GM18909 (cell line): ENCODE results near the gene TNS1.
A peak's percentile ranks its signal among the peaks of the same experiment; 100 is the strongest.
"Not testable (repeated sequence)": the region's sequence is repeated elsewhere in the genome, so short reads cannot be mapped to it uniquely, and the experiment has no call there.

Experiments used
- ATAC-seq: cut with Tn5 transposase; IDR thresholded peaks from one replicate; pipeline ENCODE4 v1.9.1; 2021; ENCODE audit warnings: mild to moderate bottlenecking; ENCODE audit not compliant: unreplicated experiment, poor library complexity

Gene TNS1

DNA sequence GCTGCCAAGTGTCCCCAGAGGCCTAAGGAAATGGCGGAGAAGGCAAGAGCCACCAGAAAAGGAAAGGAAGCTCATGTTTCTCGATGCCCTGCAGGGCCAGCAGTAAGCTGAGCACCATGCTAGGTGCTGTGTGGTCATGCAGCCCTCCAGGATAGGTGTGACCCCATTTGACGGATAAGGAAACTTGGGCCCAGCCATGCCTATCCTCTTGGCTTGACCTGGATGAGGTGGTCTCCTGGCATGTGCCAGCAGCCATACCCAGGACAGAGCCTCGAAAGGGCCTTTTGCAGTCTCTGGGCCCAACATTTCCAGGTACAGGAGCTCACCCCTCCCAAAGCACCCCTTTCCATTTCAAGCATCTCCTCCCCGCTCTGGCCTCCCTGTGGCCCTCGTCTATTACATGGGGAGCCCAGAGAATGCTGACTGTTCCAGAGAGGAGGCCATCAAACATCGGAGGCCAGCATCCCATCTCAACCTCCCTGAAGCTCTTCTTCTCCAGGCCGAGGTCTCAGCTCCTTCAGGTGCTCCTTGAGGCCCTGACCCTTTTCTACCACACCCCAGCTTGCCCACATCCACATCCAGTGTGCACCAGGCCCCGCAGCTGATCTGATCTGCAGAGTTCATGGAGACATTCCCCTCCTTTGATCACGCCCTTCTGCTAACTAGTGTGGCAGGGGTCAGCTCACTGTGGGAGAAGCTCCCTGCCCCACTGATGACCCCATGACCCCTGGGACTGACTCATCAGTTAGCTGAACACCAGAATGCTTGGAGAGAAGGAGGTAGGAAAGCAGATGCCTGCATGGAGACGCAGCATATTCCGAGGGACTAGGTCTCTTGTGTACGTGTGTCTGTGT lies 208.4 kb downstream of the TNS1 start:
- no peak for ATAC-seq

DNA sequence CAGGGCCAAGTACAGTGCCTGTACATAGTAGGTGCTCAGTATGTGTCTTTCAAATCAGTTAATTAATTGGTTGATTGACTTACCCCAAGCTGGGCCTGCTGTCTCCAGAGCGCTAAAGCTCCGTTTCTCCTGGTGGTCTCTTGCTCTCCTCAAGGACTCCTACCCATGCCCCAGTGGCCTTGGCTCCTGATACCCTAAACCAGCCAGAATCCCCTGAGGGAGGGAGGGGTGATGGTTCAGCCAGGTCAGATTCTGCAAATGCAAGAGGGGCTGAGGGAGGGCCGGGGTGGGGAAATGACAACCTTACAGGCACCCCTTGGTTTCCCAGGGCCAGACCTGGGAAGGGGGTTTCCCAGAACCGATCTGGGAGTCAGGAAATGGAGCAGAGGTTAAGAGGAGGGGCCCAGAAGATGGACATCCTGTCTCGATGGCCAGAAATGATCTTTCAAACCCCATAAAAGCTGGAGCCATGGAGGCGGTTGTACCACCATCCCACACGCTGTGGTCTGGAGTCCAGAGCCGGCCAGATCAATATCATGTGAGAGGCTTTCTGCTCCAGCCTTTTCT lies 209.1 kb downstream of the TNS1 start:
- ATAC-seq, result no peak

DNA sequence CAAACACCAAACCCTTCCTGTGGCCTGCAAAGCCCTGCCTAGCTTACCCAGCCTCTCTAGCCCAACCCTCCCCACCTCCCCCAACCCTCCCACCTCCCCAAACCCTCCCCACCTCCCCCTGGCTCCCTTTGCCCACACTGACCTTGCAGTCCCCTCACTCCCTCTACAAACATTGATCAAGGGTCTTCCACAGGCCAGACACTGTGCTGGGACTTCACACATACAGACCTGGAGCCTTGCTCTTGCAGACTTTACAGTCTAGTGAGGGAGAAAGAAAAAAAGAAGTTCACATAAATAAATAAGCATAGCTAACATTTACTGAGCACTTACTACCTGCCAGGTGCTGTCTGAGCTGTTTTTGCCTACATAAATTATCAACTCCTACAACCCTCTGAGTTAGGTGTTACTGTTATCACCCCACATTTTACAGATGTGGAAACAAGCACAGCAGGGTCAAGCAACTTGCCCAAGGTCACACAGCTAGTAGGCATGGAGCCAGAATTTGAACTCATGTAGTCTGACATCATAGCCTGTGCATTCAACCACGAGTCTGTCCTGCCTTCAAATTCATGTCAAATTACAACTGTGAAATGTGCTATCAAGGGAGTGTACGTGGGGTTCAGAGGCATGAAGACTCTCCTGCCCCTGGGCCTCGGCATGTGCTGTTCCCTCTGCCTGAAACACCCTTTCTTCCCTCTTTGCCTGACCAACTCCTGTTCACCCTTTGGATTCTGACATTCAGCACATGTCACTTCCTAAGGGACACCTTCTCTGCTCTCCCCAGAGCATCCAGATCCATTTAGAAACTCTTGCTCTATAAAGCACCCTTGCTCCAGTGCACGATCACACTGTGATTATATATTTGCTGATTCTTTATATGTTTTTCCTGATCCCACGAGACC lies 209.9 kb downstream of the TNS1 start:
- no peak for ATAC-seq

DNA sequence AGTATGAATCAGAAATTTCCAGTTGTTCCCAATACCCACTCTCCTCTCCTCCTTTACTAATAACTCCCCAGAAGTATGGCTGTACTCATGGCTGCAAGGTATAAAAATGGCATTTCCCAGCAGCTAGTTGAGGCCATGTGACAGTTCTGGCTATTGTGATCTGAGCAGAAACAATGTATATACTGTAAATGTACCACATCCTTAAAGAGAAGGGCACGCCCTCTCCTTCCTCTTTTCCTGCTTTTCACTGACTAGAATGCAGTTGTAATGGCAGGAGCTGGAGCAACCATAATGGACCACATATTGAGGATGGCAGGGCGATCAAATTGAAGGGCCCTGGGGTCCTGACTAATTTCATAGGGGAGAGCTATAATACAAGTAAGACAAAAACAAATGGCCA lies 211.2 kb downstream of the TNS1 start:
- ATAC-seq, result no peak

DNA sequence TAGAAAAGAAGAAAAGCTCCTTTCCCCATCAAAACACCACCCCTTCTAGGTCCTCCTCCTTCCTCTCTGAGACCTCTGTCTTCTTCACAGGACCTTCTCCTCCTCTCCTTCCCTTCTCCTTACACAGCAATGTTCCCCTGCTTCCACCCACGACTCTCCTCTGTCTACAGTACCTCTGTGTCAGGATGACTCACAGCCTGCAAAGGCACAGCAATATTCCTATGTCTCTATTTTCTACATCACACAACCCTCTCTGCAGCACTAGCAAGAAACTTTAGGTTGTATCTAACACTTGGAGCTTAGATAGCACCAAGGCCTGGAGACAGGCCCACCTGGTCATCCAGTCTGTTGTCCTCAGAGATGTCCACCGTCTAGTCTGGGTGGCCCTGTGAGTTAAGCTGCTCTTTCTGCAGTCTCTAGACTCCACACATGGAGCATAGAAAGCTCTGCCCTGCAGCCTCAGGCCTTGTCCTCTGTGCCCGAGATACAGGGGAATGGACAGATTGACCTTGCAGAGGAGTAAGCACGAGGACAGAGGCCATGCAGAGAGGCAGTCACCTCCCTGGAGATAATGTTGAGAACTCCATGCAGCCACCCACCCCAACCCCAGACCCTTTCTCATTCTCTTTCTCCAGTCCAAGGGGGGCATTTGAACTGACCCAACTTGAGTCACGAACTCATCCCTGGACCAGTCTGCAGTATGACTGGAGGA lies 212.0 kb downstream of the TNS1 start:
- ATAC-seq, result no peak

DNA sequence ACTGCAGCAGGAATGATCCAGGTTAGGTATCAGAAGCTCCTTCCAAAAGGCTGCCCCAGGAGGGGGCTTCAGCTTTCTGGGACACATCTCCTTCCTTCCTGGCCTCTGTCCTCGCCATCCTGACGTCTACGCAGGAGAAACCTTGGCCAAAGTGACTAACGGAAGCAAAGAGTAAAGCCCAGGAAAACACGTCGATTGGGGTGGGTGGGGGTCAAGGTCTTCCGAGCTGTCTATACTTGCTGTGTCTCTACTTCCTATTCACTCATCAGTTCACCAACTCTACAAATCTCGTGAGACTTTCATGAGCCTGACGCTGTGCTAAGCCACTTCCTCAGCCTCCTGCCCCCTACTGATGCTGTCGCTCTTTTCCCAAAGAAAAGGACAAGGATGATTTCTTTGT lies 212.6 kb downstream of the TNS1 start:
- no peak for ATAC-seq

DNA sequence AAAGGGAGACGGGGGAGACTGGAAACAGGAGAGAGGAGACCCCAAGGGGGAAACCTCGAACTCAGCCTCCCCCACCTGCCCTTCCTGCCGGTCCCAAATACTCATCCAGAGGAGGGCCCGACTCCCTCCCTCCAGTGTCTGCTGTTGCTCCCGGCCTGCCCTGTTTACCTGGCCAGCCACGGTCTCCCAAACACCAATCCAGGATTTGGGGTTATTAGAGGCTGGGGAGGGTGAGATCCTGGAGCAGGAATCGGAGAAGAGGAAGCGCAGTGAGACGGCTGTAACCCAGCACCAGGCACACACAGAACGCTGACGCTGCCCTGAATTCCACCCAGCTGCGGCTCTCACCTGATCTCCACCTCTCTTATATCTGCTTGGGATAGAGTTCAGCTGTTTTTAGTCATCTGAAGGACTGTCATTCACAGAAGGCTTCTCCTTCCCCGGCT lies 213.0 kb downstream of the TNS1 start:
- ATAC-seq, result no peak

DNA sequence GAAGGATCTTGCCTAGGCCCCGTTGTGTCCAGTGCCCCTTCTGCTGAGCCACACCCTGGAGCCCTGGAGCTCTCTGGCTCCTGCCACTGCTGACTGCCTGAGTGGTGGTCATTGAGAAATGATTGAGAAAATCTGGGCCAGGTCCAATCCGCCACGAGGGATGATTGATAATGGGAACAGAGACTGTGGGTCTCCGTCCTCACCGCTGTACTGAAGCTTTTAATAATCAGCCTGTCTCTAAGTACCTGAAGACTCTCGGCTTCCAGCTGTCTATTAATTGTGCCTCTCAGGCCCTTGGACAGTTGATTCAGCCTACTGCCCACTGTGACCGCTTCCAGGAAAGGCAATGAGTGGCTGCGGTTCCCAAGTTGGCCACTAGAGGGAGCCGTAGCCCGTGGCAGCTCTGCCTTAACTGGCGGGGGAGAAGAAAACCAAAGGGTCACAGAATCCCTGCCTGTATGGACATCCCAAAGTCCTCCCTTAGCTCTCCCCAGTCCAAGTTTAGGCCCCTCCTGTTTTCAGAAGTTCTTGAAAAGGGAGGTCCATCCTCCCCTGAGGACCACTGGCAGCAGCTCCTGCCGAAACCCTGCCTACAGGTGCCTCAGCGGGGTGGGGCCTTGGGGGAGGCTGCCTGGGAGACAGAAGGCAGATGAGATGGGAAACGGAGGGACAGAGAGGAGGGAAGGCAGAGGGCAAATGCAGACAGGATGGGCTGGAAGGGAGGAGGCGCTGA lies 213.6 kb downstream of the TNS1 start:
- ATAC-seq, result peak; percentile 51

DNA sequence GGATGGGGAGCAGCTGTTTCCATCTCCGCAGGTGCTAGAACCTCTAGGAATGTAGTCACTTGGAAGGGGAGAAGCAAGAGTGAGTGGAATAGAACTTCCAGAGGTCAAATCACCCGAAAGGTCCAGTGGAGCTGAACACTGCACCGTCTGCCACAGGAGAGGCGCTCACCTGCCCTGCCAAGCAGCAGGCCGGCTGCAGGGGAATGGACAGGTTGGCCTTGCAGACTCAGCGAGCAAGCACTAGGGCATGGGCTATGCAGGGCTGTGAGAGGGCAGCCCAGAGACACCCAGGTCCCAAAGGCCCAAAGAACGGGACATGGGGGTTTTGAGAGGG lies 214.2 kb downstream of the TNS1 start:
- ATAC-seq, result no peak

DNA sequence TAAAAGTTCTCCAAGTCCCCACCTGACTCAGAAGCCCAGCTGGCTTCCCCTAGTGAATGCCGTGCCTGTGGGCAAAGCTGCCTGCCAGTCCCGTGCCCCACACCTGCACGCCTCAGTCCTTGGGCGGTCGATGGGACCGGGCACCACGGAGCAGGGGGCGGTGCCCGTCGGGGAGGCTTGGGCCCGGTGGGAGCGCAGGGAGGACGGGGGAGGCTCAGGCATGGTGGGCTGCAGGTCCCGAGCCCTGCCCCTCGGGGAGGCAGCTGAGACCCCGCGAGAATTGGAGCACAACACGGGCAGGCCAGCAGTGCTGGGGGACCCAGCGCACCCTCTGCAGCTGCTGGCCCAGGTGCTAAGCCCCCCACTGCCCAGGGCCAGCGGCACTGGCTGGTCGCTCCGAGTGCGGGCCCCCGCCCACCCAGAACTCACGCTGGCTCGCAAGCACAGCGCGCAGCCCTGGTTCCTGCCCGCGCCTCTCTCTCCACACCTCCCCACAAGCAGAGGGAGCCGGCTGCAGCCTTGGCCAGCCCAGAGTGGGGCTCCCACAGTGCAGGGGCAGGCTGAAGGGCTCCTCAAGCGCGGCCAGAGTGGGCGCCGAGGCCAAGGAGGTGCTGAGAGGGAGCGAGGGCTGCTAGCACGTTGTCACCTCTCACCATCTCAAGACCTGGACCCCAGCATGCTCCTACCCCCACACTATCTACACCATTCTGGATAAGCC lies 215.5 kb downstream of the TNS1 start:
- ATAC-seq, result no peak

DNA sequence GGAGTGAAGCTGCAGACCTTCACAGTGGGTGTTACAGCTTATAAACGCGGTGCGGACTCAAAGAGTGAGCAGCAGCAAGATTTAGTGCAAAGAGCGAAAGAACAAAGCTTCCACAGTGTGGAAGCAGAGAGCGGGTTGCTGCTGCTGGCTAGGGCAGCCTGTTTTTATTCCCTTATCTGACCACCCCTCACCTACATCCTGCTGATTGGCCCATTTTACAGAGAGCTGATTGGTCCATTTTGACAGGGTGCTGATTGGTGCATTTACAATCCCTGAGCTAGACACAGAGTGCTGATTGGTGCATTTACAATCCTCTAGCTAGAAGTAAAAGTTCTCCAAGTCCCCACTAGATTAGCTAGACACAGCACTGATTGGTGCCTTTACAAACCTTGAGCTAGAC lies 216.2 kb downstream of the TNS1 start:
- not testable (repeated sequence) for ATAC-seq

DNA sequence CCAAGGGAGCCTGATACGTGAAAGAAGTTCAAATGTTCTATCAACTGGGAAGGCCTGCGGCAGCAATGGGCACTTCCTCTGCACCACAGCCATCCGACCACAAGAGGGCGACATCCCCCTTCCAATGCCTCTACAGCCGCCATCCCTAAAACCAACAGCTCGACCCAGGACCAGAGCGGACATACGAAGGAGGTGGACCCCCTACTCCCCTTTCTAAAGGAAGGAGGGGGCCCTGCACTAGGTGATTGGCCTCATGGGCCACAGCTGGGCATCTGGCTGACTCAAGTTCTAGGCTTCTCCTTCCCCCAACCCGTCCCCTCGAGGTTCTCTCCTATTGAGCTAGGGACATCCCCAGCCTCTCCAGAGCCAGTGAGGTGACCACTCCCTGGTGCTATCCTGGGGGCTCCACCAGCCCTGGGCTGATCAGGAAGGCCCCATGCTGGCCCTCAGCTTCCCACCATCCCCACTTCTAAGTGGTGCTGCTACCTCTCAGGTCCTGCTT lies 217.2 kb downstream of the TNS1 start:
- no peak for ATAC-seq

DNA sequence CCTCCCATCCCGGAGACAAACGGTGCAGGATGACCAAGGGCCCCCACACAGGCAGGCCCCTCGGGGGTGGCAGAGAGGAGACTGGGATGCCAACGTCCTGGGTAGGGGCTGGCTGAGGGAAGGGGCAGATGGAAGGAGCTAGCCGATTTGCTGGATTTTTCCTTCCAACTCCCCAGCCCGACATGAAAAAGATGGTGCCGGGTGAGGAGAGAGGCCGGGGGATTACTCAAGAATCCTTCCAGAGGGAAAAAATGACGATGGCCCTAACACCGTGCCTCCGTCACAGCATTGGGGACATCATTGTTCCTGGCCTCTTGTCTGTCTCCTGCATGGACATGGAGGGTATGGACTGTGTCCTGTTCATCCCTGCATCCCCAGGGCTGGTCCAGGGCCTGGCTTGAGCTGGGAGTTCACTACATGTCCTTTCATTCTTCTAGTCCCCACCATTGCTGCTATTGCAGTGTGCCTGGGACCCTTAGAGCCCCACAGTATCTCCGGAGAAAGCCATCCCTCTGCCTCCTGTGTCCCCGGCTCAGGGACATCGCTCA lies 217.7 kb downstream of the TNS1 start:
- ATAC-seq, result no peak

DNA sequence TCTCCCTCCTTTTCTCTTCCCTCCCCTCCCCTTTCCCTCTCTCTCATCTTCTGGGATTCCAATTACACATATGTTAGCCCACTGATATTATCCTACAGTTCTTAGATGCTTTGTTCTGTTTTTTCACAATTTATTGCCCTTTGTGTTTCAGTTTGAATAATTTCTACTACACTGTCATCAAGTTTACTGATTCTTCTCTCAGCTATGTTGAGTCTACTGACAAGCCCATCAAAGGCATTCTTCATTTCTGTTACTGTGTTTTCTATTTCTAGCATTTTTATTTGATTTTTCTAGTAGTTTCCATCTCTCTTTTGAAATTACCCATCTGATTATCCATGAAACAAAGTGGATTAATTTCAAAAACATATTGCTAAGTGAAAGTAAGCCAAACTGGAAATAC lies 219.6 kb downstream of the TNS1 start:
- no peak for ATAC-seq

DNA sequence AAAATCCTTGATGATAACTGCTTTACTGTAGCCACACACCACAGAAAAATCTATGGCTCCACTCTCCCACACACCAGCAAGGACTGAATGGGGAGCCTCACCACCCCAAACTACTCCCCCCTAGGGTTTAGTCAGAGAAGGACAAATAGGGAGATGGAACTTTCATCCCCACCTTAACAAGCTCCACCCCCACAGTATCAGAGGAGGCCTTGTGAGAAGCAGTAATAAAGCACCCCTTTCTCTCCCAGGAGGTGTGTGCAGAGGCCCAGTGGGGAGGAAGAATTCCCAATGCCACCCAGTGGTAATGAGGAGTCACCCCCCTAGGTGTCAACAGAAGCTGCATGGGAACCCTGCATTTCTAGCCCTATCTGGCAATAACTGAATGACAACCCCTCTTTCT lies 224.9 kb downstream of the TNS1 start:
- no peak for ATAC-seq

DNA sequence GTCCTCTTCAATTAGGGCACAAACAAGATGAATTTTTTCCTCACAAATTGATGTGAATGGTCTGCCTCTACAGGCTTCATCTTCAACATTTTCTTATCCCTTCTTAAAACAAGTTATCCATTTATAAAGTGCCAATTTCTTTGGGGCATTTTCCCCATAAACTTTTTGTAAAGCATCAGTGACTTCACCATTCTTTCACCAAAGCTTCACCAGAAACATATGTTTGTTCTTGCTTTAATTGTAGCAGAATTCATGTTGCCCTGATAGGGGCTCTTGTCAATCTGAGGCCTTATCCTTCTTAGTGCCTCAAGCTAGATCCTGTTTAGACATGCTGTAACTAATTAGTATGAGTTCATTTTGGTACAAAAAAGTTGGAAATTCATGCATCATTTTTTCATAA lies 226.2 kb downstream of the TNS1 start:
- ATAC-seq, result no peak

DNA sequence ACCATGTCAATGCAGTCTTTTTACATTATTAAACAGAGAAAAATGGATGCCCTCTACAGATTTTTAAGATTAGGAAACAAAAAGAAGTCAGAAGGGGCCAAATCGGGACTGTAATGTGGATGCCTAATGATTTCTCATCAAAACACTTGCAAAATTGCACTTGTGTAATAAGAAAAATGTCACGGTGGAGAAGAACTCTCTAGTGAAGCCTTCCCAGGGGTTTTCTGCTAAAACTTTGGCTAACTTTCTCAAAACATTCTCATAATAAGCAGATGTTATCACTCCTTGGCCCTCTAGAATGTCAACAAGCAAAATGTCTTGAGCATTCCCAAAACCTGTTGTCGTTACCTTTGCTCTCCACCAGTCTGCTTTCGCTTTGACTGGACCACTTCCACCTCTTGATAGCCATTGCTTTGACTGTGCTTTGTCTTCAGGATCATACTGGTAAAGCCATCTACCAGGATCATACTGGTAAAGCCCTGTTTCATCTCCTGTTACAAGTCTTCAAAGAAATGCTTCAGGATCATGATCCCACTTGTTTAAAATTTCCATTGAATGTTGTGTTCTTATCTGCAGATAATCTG lies 226.8 kb downstream of the TNS1 start:
- no peak for ATAC-seq

DNA sequence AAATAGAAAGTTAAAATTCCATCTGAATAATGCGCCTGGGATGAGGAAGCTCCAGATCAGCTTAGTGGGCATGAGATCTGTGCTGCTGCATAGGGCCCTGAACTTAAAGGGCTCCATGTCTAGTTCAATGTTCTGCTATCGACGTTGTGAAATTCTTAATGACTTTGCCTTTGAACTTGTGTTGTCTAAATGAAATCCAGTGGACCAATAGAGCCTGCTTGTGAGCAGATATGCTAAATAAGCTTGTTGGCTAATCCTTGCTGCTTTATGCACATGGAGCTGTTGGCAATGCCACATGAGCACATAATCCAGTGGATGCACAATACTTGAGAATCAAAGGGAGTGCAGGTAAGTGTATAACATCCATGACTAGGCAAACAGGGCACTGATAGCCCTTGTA lies 228.6 kb downstream of the TNS1 start:
- no peak for ATAC-seq
